H9 (cell line): ENCODE data around the gene PDK2. TPM values are rescaled to one million over a fixed set of nuclear protein-coding genes. Genes with fewer than 3 reads are reported as not detected.

Experiments used
- DNase-seq: peaks from one replicate; pipeline ENCODE4 v3.0.0-alpha.2; 2017
- H2AFZ ChIP-seq: one replicate; pipeline ENCODE4 v1.6.1; 2013; ENCODE audit warnings: mild to moderate bottlenecking, low read length, control low read depth, moderate library complexity
- H2AK5ac ChIP-seq: 2 replicates; pipeline ENCODE4 v1.6.1; 2013; ENCODE audit warnings: low read length, control low read depth, mixed read lengths; ENCODE audit not compliant: insufficient read length
- H2BK120ac ChIP-seq: one replicate; pipeline ENCODE4 v1.6.1; 2013; ENCODE audit warnings: low read depth, mild to moderate bottlenecking, low read length, control low read depth, inconsistent platforms; ENCODE audit not compliant: poor library complexity, severe bottlenecking
- H2BK12ac ChIP-seq: 2 replicates; pipeline ENCODE4 v1.6.1; 2013; ENCODE audit warnings: low read length, control low read depth, mixed read lengths, low read depth; ENCODE audit not compliant: insufficient read length
- H2BK15ac ChIP-seq: 2 replicates; pipeline ENCODE4 v1.6.1; 2013; ENCODE audit warnings: low read depth, low read length, control low read depth
- H2BK20ac ChIP-seq: one replicate; pipeline ENCODE4 v1.6.1; 2013; ENCODE audit warnings: low read depth, mild to moderate bottlenecking, low read length, control low read depth, inconsistent platforms; ENCODE audit not compliant: poor library complexity, severe bottlenecking
- H2BK5ac ChIP-seq: 2 replicates; pipeline ENCODE4 v1.6.1; 2013; ENCODE audit warnings: low read length, control low read depth, mixed read lengths; ENCODE audit not compliant: insufficient read length
- H3K14ac ChIP-seq: 2 replicates; pipeline ENCODE4 v1.6.1; 2013; ENCODE audit warnings: low read length, control low read depth; ENCODE audit not compliant: insufficient read depth
- H3K18ac ChIP-seq: 2 replicates; pipeline ENCODE4 v1.6.1; 2013; ENCODE audit warnings: low read depth, mild to moderate bottlenecking, mixed read lengths, low read length, control low read depth; ENCODE audit not compliant: insufficient read length
- H3K23ac ChIP-seq: 2 replicates; pipeline ENCODE4 v1.6.1; 2013; ENCODE audit warnings: low read length, control low read depth, mixed read lengths, low read depth; ENCODE audit not compliant: insufficient read length
- H3K23me2 ChIP-seq: 2 replicates; pipeline ENCODE4 v1.6.1; 2013; ENCODE audit warnings: low read depth, mild to moderate bottlenecking, mixed read lengths, low read length, control low read depth; ENCODE audit not compliant: insufficient read length, poor library complexity, severe bottlenecking
- H3K27ac ChIP-seq: 2 replicates; pipeline ENCODE4 v1.5.1; 2013; ENCODE audit warnings: low read length, control low read depth, mixed read lengths, low read depth; ENCODE audit not compliant: insufficient read length
- H3K27me3 ChIP-seq: 2 replicates; pipeline ENCODE4 v1.6.1; 2013; ENCODE audit warnings: low read length, control low read depth, inconsistent platforms; ENCODE audit not compliant: insufficient read depth
- H3K4ac ChIP-seq: 2 replicates; pipeline ENCODE4 v1.6.1; 2013; ENCODE audit warnings: low read depth, mild to moderate bottlenecking, control low read depth, inconsistent platforms, low read length, moderate library complexity
- H3K4me1 ChIP-seq: 2 replicates; pipeline ENCODE4 v1.6.1; 2013; ENCODE audit warnings: low read length, control low read depth, inconsistent platforms; ENCODE audit not compliant: insufficient read depth
- H3K4me2 ChIP-seq: 2 replicates; pipeline ENCODE4 v1.6.1; 2013; ENCODE audit warnings: low read length, control low read depth, mixed read lengths; ENCODE audit not compliant: insufficient read length, insufficient read depth
- H3K56ac ChIP-seq: 2 replicates; pipeline ENCODE4 v1.6.1; 2013; ENCODE audit warnings: low read depth, mild to moderate bottlenecking, mixed read lengths, low read length, control low read depth; ENCODE audit not compliant: insufficient read length
- H3K79me1 ChIP-seq: 2 replicates; pipeline ENCODE4 v1.6.1; 2013; ENCODE audit warnings: low read depth, mild to moderate bottlenecking, moderate library complexity, low read length, control low read depth, inconsistent platforms; ENCODE audit not compliant: insufficient read depth, poor library complexity, severe bottlenecking
- H3K79me2 ChIP-seq: 2 replicates; pipeline ENCODE4 v1.6.1; 2013; ENCODE audit warnings: low read length, control low read depth, inconsistent platforms; ENCODE audit not compliant: insufficient read depth
- H3K9ac ChIP-seq: 2 replicates; pipeline ENCODE4 v1.6.1; 2013; ENCODE audit warnings: low read length, control low read depth, mixed read lengths; ENCODE audit not compliant: insufficient read length; ENCODE audit errors: extremely low read depth
- H3K9me3 ChIP-seq: one replicate; pipeline ENCODE4 v1.6.1; 2013; ENCODE audit warnings: low read depth, low read length, inconsistent platforms; ENCODE audit not compliant: control insufficient read depth
- H3T11ph ChIP-seq: one replicate; pipeline ENCODE4 v1.6.1; 2013; ENCODE audit warnings: mild to moderate bottlenecking, low read length, control low read depth, inconsistent platforms
- H4K20me1 ChIP-seq: one replicate; pipeline ENCODE4 v1.6.1; 2013; ENCODE audit not compliant: control insufficient read depth, insufficient read length, insufficient read depth
- H4K5ac ChIP-seq: 2 replicates; pipeline ENCODE4 v1.6.1; 2013; ENCODE audit warnings: low read depth, mild to moderate bottlenecking, mixed read lengths, low read length, control low read depth; ENCODE audit not compliant: insufficient read length
- H4K8ac ChIP-seq: replicated peaks from 2 replicates; pipeline ENCODE4 v1.6.1; 2013; ENCODE audit warnings: low read length, control low read depth, mixed read lengths, low read depth; ENCODE audit not compliant: insufficient read length
- H4K91ac ChIP-seq: 2 replicates; pipeline ENCODE4 v1.6.1; 2013; ENCODE audit warnings: low read depth, mild to moderate bottlenecking, moderate library complexity, mixed read lengths, low read length, control low read depth; ENCODE audit not compliant: insufficient read length
- H3K27ac Mint-ChIP-seq, 3 experiments: 2 replicates in 2 of 3; 3 replicates in 1 of 3; pipeline ENCODE4 v1.8.0; 2020 to 2021; ENCODE audit warnings: mixed read lengths in 3 of 3, mild to moderate bottlenecking in 1 of 3, moderate library complexity in 1 of 3
- H3K27me3 Mint-ChIP-seq: 2 replicates; pipeline ENCODE4 v1.8.0; 2021; ENCODE audit warnings: low read depth, mild to moderate bottlenecking, moderate library complexity, mixed read lengths
- H3K36me3 Mint-ChIP-seq, 3 experiments: 2 replicates in 2 of 3; 3 replicates in 1 of 3; pipeline ENCODE4 v1.8.0; 2020 to 2021; ENCODE audit warnings: low read depth in 3 of 3, mixed read lengths in 3 of 3; ENCODE audit not compliant: insufficient read depth in 1 of 3
- H3K4me1 Mint-ChIP-seq, 2 experiments: 2 replicates each; pipeline ENCODE4 v1.8.0; 2020; ENCODE audit warnings: mixed read lengths in 2 of 2
- H3K4me3 Mint-ChIP-seq, 2 experiments: 2 replicates in 1 of 2; 3 replicates in 1 of 2; pipeline ENCODE4 v1.8.0; 2020 to 2021; ENCODE audit warnings: mild to moderate bottlenecking in 2 of 2, mixed read lengths in 2 of 2, moderate library complexity in 1 of 2
- H3K9me3 Mint-ChIP-seq, 2 experiments: 2 replicates in 1 of 2; 3 replicates in 1 of 2; pipeline ENCODE4 v1.8.0; 2020; ENCODE audit warnings: mild to moderate bottlenecking in 2 of 2, mixed read lengths in 2 of 2, moderate library complexity in 1 of 2
- CTCF ChIP-seq: fragments of 200-600 bp; sonication (generic); conservative IDR thresholded peaks from 3 replicates; pipeline ENCODE4 v1.8.0; 2021; ENCODE audit warnings: antibody characterized with exemption, mild to moderate bottlenecking
- WGBS: extraction: QIAGEN DNeasy Blood & Tissue Kit; methylation state at CpG from one replicate; pipeline ENCODE4 v1.1.7; 2013; ENCODE audit warnings: missing lambda C conversion rate, low lambda C conversion rate, mixed read lengths; ENCODE audit not compliant: insufficient read length; ENCODE audit errors: extremely low coverage; 5-methylcytosine and 5-hydroxymethylcytosine counted together
- total RNA-seq: library from RNA; stranded (reverse); gene quantifications from 2 replicates; pipeline ENCODE4 v1.2.1, GENCODE V29; 2021

Gene PDK2
- total RNA-seq, 1 experiment from 2014 or later: 19.9 TPM

DNA sequence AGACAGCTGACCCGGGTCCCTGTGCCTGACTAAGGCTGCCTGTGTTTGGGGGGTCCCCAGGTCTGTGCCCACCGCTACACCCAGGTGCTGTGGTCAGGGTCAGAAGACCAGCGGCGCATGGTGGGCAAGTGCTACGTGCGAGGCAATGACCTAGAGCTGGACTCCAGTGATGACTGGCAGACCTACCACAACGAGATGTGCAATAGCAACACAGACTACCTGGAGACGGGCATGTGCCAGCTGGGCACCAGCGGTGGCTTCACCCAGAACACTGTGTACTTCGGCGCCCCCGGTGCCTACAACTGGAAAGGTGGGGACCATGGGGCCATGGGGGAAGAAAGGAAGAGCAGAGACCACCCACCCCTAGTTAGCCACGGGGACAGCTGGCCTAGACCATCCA, 27.2 kb upstream of the PDK2 start:
- H2AK5ac ChIP-seq: no peak overlapping the region
- no peak overlapping the region for H3K4me2 ChIP-seq
- no peaks in the 10 kb centered on the region for H4K20me1 ChIP-seq
- no peak overlapping the region for H3K14ac ChIP-seq
- no peak overlapping the region for H3K23ac ChIP-seq
- no peak overlapping the region; a peak in 1 of 7 replicates for H3K27ac Mint-ChIP-seq
- H3K9ac ChIP-seq: no peak overlapping the region
- no peak overlapping the region for H3K4me3 Mint-ChIP-seq
- H4K5ac ChIP-seq: no peak overlapping the region
- H4K91ac ChIP-seq: no peak overlapping the region
- no peak for TF ChIP-seq CTCF
- H3K27ac ChIP-seq: no peak overlapping the region
- H3K79me1 ChIP-seq: no peaks in the 10 kb centered on the region
- H3K4me1 ChIP-seq: no peaks in the 10 kb centered on the region
- H3K4me1 Mint-ChIP-seq: peaks cover 6 to 10% of the 10 kb centered on the region in 2 experiments; a peak in 3 of 4 replicates
- no peak for DNase-seq
- no peaks in the 10 kb centered on the region for H3K9me3 ChIP-seq
- H3K9me3 Mint-ChIP-seq: peaks cover 0 to 4% of the 10 kb centered on the region in 2 experiments; a peak in 2 of 5 replicates
- no peak overlapping the region for H2AFZ ChIP-seq
- H2BK20ac ChIP-seq: no peak overlapping the region
- no peak overlapping the region for H3K56ac ChIP-seq
- no peak overlapping the region for H2BK15ac ChIP-seq
- H3K23me2 ChIP-seq: no peaks in the 10 kb centered on the region
- H2BK5ac ChIP-seq: no peak overlapping the region
- no peak overlapping the region for H3K18ac ChIP-seq
- H4K8ac ChIP-seq: no peak overlapping the region
- H3K36me3 Mint-ChIP-seq: peaks cover 5 to 17% (median 11%) of the 10 kb centered on the region in 3 experiments
- H3T11ph ChIP-seq: no peak overlapping the region
- no peaks in the 10 kb centered on the region for H3K27me3 ChIP-seq
- no CpG with 5 or more reads among the region's 13 CpGs for WGBS
- H3K79me2 ChIP-seq: no peaks in the 10 kb centered on the region; the same call in 1 of the 2 replicates
- no peak overlapping the region for H3K4ac ChIP-seq
- H2BK12ac ChIP-seq: no peak overlapping the region
- H3K27me3 Mint-ChIP-seq: peaks cover 1% of the 10 kb centered on the region; the same call in 1 of the 2 replicates
- H2BK120ac ChIP-seq: no peak overlapping the region
